HG02642 (cell line): Measurements from ENCODE around the gene OR10H5.
"Not testable (repeated sequence)": the region's sequence is repeated elsewhere in the genome, so short reads cannot be mapped to it uniquely, and the experiment has no call there.

ENCODE experiments used
- ATAC-seq: cut with Tn5 transposase; IDR thresholded peaks from one replicate; pipeline ENCODE4 v1.9.1; 2021; ENCODE audit warnings: mild to moderate bottlenecking; ENCODE audit not compliant: unreplicated experiment, poor library complexity

OR10H5 gene

DNA sequence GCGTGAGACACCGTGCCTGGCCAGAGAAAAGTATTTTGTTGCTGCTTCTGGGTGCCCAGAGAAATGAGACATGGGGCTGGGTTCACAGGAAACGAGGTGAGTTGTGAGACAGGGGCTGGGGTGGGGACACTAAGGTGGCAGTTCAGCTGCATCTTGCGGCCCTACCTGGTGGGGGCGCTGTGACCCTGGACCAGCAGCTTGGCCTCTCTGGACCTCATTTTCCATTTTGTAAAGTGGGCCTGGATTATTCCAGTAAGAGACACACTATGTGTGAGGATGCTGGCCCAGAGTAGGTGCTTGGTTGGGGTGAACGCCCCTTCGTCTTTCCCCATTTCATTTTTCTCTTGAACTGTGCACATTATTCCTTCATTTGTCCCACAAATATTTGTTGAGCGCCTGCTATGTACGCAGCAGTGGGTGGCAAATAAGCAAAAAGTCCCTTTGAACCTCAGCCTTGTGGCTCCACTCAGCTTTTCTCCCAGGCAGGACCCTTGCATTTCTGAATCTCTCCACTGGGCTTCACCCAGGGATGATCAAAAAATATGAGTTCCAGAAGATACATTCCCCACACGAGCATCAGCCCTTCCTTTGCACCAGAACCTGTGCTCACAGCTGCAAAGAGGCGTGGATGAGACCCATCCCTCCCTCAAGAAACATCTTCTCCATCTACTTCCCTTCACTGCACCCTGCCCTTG lies 54.6 kb downstream of the OR10H5 start:
- ATAC-seq, result no peak

GRCh38 chr19:15843203-15843893 lies 55.9 kb downstream of the OR10H5 start:
- ATAC-seq, result no peak

DNA sequence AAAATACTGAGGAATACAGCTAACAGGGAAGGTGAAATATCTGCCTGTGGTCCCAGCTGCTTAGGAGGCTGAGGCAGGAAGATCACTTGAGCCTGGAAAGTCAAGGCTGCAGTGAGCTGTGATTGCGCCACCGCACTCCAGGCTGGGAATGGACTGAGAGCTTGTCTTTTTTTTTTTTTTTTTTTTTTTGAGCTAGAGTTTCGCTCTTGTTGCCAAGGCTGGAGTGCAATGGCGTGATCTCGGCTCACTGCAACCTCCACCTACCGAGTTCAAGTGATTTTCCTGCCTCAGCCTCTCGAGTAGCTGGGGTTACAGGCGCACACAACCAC lies 56.4 kb downstream of the OR10H5 start:
- not testable (repeated sequence) for ATAC-seq

- ATAC-seq, result no peak
Observed at GRCh38 chr19:15846923-15847322, 59.5 kb downstream of the OR10H5 start.

- no peak for ATAC-seq
Observed at GRCh38 chr19:15850385-15850784, 62.9 kb downstream of the OR10H5 start.
